WTC11 (cell line): Measurements from ENCODE around the gene TRAPPC14. TPM values are rescaled to one million over a fixed set of nuclear protein-coding genes. Genes with fewer than 3 reads are reported as not detected.

Experiments used
- ATAC-seq: fragments of 200-7000 bp; cut with Tn5 transposase; 2 replicates; pipeline ENCODE4 v1.10.0; 2021; ENCODE audit warnings: mild to moderate bottlenecking, moderate library complexity
- CTCF ChIA-PET: fragments of 300-600 bp; sonication (Branson Sonifier 250); formaldehyde crosslinking; loops from one replicate; lab custom pipeline; 2021; ENCODE audit warnings: antibody characterized with exemption; lab: Charles Lee
- POLR2A ChIA-PET: fragments of 350-600 bp; sonication (Branson Sonifier 250); formaldehyde crosslinking; loops from one replicate; lab custom pipeline; 2021; ENCODE audit warnings: antibody characterized with exemption; lab: Charles Lee
- DNase-seq: peaks from one replicate; pipeline ENCODE4 v3.0.0; 2021; ENCODE audit warnings: low spot score
- H3K27ac Mint-ChIP-seq: 2 replicates; pipeline ENCODE4 v1.8.0; 2021; ENCODE audit warnings: mixed read lengths
- H3K27me3 Mint-ChIP-seq: 2 replicates; pipeline ENCODE4 v1.8.0; 2021; ENCODE audit warnings: low read depth, mild to moderate bottlenecking, moderate library complexity, mixed read lengths
- H3K36me3 Mint-ChIP-seq: 2 replicates; pipeline ENCODE4 v1.8.0; 2021; ENCODE audit warnings: mixed read lengths
- H3K4me1 Mint-ChIP-seq: 2 replicates; pipeline ENCODE4 v1.8.0; 2022; ENCODE audit warnings: mixed read lengths
- H3K4me3 Mint-ChIP-seq: 2 replicates; pipeline ENCODE4 v1.8.0; 2021; ENCODE audit warnings: mild to moderate bottlenecking, moderate library complexity, mixed read lengths
- H3K9me3 Mint-ChIP-seq: 2 replicates; pipeline ENCODE4 v1.8.0; 2021; ENCODE audit warnings: mixed read lengths
- AFF4 ChIP-seq: sonication (generic); formaldehyde crosslinking; IDR thresholded peaks from 2 replicates; pipeline ENCODE4 v1.8.1; 2023; ENCODE audit warnings: mild to moderate bottlenecking, missing genetic modification reagents, borderline replicate concordance
- ARID4B ChIP-seq: sonication (generic); formaldehyde crosslinking; IDR thresholded peaks from 2 replicates; pipeline ENCODE4 v1.8.0; 2023; ENCODE audit warnings: missing genetic modification reagents, mild to moderate bottlenecking, borderline replicate concordance
- CREB1 ChIP-seq: sonication (generic); formaldehyde crosslinking; IDR thresholded peaks from 2 replicates; pipeline ENCODE4 v1.8.0; 2023; ENCODE audit warnings: mild to moderate bottlenecking, missing genetic modification reagents
- ELF4 ChIP-seq: sonication (generic); formaldehyde crosslinking; IDR thresholded peaks from 2 replicates; pipeline ENCODE4 v1.8.1; 2022; ENCODE audit warnings: low read depth, mild to moderate bottlenecking, moderate library complexity, missing genetic modification reagents
- ESRRA ChIP-seq: sonication (generic); formaldehyde crosslinking; IDR thresholded peaks from 2 replicates; pipeline ENCODE4 v1.8.1; 2022; ENCODE audit warnings: mild to moderate bottlenecking, missing genetic modification reagents, borderline replicate concordance
- FOXJ3 ChIP-seq: sonication (generic); formaldehyde crosslinking; IDR thresholded peaks from 2 replicates; pipeline ENCODE4 v1.9.0; 2021; ENCODE audit warnings: missing genetic modification reagents, mild to moderate bottlenecking, borderline replicate concordance
- FOXP1 ChIP-seq: sonication (generic); formaldehyde crosslinking; IDR thresholded peaks from 2 replicates; pipeline ENCODE4 v1.8.0; 2022; ENCODE audit warnings: missing genetic modification reagents, mild to moderate bottlenecking, moderate library complexity, borderline replicate concordance
- HMGA2 ChIP-seq: fragments of 250-450 bp; sonication (Bioruptor Pico); IDR thresholded peaks from 2 replicates; pipeline ENCODE4 v1.4.0; 2021; ENCODE audit warnings: mild to moderate bottlenecking, moderate library complexity
- JAZF1 ChIP-seq: fragments of 250-450 bp; sonication (Bioruptor Pico); IDR thresholded peaks from 2 replicates; pipeline ENCODE4 v1.9.0; 2021; ENCODE audit warnings: moderate library complexity, mild to moderate bottlenecking, inconsistent platforms
- NFE2L1 ChIP-seq: sonication (generic); formaldehyde crosslinking; IDR thresholded peaks from 2 replicates; pipeline ENCODE4 v1.8.1; 2023; ENCODE audit warnings: missing genetic modification reagents
- TCF7 ChIP-seq: sonication (generic); formaldehyde crosslinking; IDR thresholded peaks from 2 replicates; pipeline ENCODE4 v1.8.0; 2022; ENCODE audit warnings: mild to moderate bottlenecking, low read depth, missing genetic modification reagents, moderate library complexity
- USF1 ChIP-seq: sonication (generic); formaldehyde crosslinking; IDR thresholded peaks from 2 replicates; pipeline ENCODE4 v1.8.0; 2022; ENCODE audit warnings: mild to moderate bottlenecking, missing genetic modification reagents
- USF2 ChIP-seq: sonication (generic); formaldehyde crosslinking; IDR thresholded peaks from 2 replicates; pipeline ENCODE4 v1.8.1; 2023; ENCODE audit warnings: mild to moderate bottlenecking, missing genetic modification reagents, moderate library complexity
- ZBTB21 ChIP-seq: sonication (generic); formaldehyde crosslinking; IDR thresholded peaks from 2 replicates; pipeline ENCODE4 v1.8.1; 2023; ENCODE audit warnings: mild to moderate bottlenecking, missing genetic modification reagents, borderline replicate concordance
- ZNF138 ChIP-seq: sonication (generic); formaldehyde crosslinking; conservative IDR thresholded peaks from 2 replicates; pipeline ENCODE4 v1.8.1; 2022; ENCODE audit warnings: mild to moderate bottlenecking, moderate library complexity, missing genetic modification reagents
- ZNF396 ChIP-seq: fragments of 250-450 bp; sonication (Bioruptor Pico); IDR thresholded peaks from 2 replicates; pipeline ENCODE4 v1.8.0; 2021; ENCODE audit warnings: mild to moderate bottlenecking, moderate library complexity, borderline replicate concordance
- total RNA-seq: library from RNA; stranded (reverse); gene quantifications from 3 replicates; pipeline ENCODE4 v1.2.3, GENCODE V29; 2021
- TF ChIP-seq, protein P1 (sequence below): sonication (generic); formaldehyde crosslinking; IDR thresholded peaks from 2 replicates; pipeline ENCODE4 v1.8.0; 2022; ENCODE audit warnings: mild to moderate bottlenecking, missing genetic modification reagents
- TF ChIP-seq, protein P2 (sequence below): fragments of 250-450 bp; sonication (Bioruptor Pico); conservative IDR thresholded peaks from 2 replicates; pipeline ENCODE4 v1.9.0; 2021; ENCODE audit warnings: mild to moderate bottlenecking
- TF ChIP-seq, protein P3 (sequence below): sonication (generic); formaldehyde crosslinking; conservative IDR thresholded peaks from 2 replicates; pipeline ENCODE4 v1.8.1; 2022; ENCODE audit warnings: mild to moderate bottlenecking, missing genetic modification reagents
- TF ChIP-seq, protein P4 (sequence below): sonication (generic); formaldehyde crosslinking; IDR thresholded peaks from 2 replicates; pipeline ENCODE4 v1.8.1; 2022; ENCODE audit warnings: low read depth, mild to moderate bottlenecking, moderate library complexity, missing genetic modification reagents, borderline replicate concordance

The TRAPPC14 gene
- total RNA-seq, 1 experiment from 2014 or later = 28.0 TPM

- H3K4me1 Mint-ChIP-seq = peaks cover 14% of the 10 kb centered on the region
- TF ChIP-seq USF2 (CRISPR knock-in tag) = no peak
- TF ChIP-seq ZNF138 (CRISPR knock-in tag) = no peak
- TF ChIP-seq, protein P1, sequence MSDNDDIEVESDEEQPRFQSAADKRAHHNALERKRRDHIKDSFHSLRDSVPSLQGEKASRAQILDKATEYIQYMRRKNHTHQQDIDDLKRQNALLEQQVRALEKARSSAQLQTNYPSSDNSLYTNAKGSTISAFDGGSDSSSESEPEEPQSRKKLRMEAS (CRISPR knock-in tag) = no peak
- TF ChIP-seq NFE2L1 (CRISPR knock-in tag) = no peak
- no peak for TF ChIP-seq ELF4 (CRISPR knock-in tag)
- TF ChIP-seq FOXP1 (CRISPR knock-in tag) = no peak
- ATAC-seq (no peak), DNase-seq (no peak)
- no peaks in the 10 kb centered on the region for H3K36me3 Mint-ChIP-seq
- H3K27ac Mint-ChIP-seq = no peak overlapping the region
- H3K4me3 Mint-ChIP-seq = no peak overlapping the region
- CTCF ChIA-PET = interaction anchor here (0.6 to 1.6 kb wide), 3 partner anchors 12 to 68 kb away, joined by 3 to 4 read pairs (median 4); no protein-coding TSS in a partner anchor
- no peaks in the 10 kb centered on the region for H3K9me3 Mint-ChIP-seq
- peaks cover 52% of the 10 kb centered on the region for H3K27me3 Mint-ChIP-seq
- POLR2A ChIA-PET = interaction anchor here (0.9 kb wide), 1 partner anchor 10 kb away, joined by 3 read pairs; no protein-coding TSS in a partner anchor
Observed at GRCh38 chr7:100200693-100201092, 42.2 kb upstream of the TRAPPC14 start.

GRCh38 chr7:100198266-100198665 is 39.7 kb upstream of the TRAPPC14 start:
- no peaks in the 10 kb centered on the region for H3K9me3 Mint-ChIP-seq
- POLR2A ChIA-PET = no interaction called here
- H3K4me1 Mint-ChIP-seq = peaks cover 14% of the 10 kb centered on the region
- H3K36me3 Mint-ChIP-seq = no peaks in the 10 kb centered on the region
- CTCF ChIA-PET = no interaction called here
- peaks cover 54% of the 10 kb centered on the region for H3K27me3 Mint-ChIP-seq
- ATAC-seq = no peak
- H3K27ac Mint-ChIP-seq = no peak overlapping the region
- DNase-seq = no peak
- no peak overlapping the region for H3K4me3 Mint-ChIP-seq
- TF ChIP-seq AFF4 (CRISPR knock-in tag) (no peak), FOXJ3 (no peak), ZNF396 (no peak), JAZF1 (CRISPR knock-in tag) (no peak), TCF7 (CRISPR knock-in tag) (no peak), USF1 (CRISPR knock-in tag) (no peak), ZBTB21 (no peak), ESRRA (CRISPR knock-in tag) (no peak), HMGA2 (CRISPR knock-in tag) (no peak), CREB1 (CRISPR knock-in tag) (no peak), ARID4B (no peak)
- TF ChIP-seq, protein P2, sequence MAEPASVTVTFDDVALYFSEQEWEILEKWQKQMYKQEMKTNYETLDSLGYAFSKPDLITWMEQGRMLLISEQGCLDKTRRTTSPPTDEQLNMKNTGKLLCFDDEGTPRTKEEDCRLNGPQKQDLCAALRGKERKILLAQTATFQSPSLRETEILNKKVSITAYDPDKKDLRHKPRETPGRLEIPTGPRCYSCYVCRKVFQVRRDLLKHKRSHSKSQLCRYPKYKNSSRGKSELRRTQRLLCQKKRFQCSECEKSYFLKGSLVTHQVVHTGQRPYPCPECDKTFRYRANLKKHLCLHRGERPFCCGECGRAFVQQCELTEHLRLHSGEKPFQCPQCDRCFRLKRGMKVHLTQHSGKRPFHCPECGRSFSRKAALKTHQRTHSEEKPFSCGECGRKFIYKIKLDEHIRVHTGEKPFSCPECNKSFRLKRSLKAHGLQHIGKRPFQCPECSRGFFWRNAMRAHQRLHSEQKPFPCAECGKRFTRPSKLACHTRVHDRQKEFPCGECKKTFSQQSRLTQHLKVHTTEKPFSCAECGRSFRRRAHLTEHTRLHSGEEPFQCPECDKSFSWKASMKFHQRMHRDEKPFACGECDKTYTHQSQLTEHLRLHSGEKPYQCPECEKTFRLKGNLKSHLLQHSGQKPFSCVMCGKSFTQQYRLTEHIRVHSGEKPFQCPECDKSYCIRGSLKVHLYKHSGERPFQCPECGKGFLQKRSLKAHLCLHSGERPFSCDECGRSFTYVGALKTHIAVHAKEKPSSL (CRISPR knock-in tag) = no peak
- TF ChIP-seq, protein P3, sequence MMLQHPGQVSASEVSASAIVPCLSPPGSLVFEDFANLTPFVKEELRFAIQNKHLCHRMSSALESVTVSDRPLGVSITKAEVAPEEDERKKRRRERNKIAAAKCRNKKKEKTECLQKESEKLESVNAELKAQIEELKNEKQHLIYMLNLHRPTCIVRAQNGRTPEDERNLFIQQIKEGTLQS (CRISPR knock-in tag) = no peak
- TF ChIP-seq, protein P4, sequence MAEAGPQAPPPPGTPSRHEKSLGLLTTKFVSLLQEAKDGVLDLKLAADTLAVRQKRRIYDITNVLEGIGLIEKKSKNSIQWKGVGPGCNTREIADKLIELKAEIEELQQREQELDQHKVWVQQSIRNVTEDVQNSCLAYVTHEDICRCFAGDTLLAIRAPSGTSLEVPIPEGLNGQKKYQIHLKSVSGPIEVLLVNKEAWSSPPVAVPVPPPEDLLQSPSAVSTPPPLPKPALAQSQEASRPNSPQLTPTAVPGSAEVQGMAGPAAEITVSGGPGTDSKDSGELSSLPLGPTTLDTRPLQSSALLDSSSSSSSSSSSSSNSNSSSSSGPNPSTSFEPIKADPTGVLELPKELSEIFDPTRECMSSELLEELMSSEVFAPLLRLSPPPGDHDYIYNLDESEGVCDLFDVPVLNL (CRISPR knock-in tag) = no peak
